GM21423 (cell line): ENCODE data around the gene TSPAN13.

Source experiments
- ATAC-seq: cut with Tn5 transposase; IDR thresholded peaks from one replicate; pipeline ENCODE4 v1.9.1; 2021; ENCODE audit warnings: mild to moderate bottlenecking, moderate library complexity; ENCODE audit not compliant: unreplicated experiment

The TSPAN13 gene

DNA sequence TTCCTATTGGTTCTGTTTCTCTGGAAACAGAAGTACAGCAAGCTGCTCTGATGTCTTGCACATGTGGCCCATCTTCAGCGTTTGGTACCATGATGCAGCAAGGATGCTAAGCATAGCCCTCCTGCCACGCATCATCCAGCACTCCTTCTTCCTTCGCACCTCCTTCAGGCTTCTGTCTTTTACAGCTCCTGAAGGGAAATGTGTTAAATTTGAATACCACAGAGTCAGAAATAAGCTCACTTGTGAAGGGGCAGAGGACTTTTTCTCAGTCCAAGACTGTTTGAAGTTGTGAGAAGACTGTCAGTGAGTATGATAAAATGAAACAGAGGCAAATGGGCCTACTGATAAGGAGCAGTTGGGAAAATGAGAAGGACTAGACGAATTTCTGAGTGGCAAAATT lies 20.7 kb downstream of the TSPAN13 start:
- no peak for ATAC-seq

DNA sequence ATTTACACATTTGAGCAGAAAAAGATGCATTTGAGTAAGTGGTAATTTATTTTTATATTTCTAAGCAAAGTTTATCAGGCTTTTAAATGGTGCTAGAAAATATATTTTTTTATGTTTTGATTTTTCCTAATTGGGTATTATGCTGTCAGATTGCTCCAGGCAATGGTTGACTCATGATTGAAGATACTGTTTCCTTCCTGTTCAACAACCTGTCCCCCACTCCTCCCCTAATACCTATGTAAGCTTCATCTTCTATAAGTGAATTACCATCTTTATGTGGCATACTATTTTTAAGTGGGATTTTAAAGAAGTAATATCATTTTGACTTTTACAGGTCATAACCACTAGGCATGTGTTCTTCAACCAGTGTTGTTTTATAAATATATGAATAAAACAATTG lies 21.4 kb downstream of the TSPAN13 start:
- no peak for ATAC-seq

DNA sequence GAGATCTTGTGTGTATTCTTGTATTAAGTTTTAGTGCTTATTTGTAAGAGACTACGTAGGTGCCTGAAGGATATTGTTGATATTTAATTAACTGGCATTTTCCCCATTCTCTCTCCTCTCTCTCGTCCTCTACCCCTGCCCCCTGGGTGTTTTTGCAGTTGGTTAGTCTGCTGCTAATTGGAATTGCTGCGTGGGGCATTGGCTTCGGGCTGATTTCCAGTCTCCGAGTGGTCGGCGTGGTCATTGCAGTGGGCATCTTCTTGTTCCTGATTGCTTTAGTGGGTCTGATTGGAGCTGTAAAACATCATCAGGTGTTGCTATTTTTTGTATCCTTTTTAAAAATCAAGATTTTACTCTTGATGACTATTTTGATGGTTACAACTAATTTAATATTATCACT lies 22.5 kb downstream of the TSPAN13 start:
- no peak for ATAC-seq

DNA sequence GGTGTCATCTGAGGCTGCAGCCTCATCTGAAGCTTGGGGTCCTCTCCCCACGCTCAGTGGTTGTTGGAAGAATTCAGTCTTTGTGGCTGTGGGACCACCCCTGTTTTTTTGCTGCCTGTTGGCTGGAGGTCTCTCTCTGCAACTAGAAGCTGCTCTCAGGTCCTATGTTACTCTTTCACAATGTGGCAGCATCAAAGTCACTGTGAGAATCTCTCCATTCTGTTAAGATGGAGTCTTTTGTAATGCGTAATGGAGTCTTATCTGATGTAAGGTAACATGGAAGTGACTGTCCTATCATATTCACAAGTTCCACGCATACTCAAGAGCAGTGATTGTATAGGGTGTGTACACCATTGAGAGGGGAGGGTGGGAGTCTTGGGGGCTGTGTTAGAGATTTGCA lies 24.9 kb downstream of the TSPAN13 start:
- ATAC-seq, result no peak

DNA sequence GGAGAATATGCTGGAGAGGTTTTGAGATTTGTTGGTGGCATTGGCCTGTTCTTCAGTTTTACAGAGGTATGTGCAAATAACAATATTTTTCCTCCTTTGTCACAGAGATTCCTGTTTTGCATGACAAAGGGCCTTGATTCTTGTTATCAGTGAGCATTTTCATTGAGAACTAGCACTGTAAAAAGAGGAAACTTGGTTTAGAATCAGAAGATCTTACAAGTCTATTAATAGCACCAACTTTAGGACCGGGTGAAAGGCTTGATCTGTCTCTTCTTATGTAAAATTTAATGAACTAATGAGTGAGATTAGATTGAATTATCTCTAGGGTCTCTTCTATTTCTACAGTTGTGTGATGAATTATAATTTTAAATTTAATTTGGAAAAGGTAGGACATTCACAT lies 25.5 kb downstream of the TSPAN13 start:
- ATAC-seq, result no peak

DNA sequence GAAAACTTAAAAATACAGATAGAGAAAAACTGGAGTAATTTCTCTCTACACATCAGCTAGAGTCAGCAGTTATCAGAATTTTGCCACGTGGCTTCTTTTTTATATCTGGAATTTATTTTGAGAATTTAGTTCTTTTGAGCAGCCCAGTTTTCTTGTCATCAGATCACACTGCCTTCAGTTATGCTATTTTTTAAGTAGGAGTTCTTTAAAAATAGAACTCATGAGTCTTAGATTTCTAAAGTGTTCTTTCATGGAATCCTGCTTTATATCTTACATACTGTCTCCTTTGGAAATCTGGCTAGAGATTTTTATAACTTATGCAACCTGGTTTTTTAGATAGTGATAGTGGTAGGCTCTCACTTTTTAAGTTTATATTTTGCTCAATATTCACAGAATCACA lies 27.0 kb downstream of the TSPAN13 start:
- no peak for ATAC-seq

DNA sequence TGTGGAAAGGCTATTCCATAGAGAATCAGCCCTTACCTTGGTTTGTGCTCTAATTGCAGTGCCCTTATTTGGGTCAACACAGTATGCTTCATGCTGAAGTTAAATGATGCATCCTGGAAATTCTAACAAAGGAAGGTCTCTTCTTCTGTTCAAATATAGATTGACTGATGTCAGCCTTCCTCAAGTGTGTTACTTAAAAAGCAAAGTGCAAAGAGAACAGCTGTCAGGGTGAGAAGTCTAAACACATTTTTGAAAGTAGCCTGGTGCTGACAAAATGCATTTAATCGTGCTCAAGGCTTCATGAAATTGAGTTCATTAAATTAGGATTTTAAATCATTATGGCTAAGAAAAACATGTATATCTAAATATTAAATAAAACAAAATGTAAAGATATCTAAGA lies 31.8 kb downstream of the TSPAN13 start:
- no peak for ATAC-seq

DNA sequence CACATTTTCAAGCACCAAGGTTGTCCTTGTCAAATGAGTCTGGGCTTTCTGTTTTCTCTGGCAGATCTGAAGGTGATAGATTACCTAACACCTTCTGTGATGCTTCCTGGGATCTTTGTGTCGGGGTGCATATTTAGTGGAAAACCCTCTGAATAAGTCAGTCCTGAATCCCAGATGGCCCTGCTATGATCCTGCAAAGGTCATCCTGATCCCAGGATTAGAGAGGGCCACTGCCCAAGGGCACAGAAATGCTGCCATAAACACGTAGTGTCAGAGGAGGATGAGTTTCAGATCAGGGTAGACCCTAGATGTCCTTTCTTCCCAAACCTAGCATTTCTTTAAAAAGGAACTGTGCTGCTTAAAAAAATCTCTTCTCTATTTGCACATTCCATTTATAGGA lies 32.3 kb downstream of the TSPAN13 start:
- no peak for ATAC-seq

DNA sequence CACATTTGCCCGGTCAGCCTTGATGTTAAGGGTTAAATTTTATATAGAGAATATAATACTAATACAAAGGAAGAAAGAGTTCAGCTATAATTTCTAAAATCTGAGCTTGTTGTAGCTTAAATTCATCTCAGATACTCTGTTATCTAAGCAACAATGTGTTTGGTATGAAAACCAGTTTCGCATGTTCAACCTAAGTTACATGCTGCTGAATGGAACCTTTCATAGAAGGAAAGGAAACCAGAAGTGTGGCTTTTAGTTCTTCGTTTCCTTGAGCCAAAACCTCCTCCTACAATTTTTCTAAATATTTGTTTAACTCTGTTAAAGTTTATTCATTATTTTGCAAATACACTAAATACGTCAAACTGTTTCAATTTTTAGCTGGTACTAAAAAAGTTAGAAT lies 32.7 kb downstream of the TSPAN13 start:
- no peak for ATAC-seq

DNA sequence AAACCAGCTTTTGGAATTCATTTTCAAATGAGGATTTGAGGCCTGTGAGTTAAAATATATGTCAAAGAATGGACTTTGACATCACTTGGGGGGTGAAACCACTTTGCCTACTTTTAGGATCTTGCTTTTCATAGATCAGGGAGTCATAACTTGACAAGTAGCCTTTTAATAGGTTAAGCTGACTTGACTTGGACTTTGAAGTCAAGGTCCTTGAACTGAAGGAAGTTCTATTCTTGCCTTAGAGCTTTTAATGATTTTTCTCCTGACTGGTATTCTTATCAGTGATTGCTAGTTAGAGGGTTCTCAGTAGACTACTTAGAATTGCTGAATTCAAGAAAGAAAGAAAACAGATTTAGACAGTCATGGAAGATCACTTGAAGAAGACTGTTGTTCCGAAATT lies 33.6 kb downstream of the TSPAN13 start:
- ATAC-seq, result no peak

DNA sequence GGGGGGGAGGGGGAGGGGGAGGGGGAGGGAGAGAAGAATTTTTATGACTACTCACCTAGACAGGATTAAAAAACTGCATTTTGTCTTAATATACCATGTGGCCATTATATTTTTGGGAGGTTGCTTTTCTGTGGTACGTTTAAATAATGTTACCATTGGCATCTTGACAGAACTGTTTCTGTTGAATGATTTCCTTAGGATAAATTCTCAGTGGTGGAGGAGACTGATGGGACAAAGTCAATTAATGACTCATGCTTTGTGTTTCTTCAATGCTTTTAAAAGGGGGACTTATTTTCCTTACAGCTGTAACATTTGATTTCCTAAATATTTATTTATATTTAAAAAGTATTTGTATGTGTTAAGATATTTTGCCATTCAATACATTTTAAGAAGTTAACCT lies 37.5 kb downstream of the TSPAN13 start:
- no peak for ATAC-seq

DNA sequence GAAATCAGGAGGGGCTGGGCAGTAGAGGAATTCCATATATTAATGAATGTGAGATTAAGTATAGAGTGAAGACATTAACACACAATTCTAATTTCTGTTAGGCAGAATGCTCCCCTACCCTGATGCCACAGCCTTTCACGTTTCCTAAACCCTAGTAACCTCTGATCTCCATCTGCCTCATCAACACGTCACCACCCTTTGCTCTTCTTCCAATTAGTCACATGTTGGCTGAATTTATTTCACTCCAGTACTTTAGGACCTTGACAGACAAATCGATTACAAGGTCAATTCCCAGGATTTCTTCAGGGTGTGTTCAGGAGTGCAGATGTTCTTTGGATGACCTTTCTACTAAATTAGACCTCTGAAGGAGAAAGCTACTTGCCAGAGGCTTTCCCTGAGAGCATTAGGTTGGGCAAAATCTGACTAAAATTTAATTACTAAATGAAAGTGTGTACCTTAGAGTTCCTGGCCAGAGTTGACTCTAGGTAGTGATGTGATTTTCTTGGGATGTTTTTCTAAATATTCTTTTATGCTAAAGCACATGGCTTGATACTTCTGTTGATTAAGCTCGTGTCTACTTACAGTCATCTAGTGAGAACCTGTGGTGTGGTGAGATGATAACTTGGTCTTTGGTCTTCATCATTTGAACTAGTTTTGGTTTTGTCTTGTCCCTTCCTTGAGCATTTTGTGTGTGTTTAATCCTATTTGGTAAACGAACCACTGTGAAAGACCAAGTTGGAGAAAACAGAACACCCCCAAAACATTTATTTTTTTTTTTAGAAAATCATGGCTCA lies 38.5 kb downstream of the TSPAN13 start:
- no peak for ATAC-seq

DNA sequence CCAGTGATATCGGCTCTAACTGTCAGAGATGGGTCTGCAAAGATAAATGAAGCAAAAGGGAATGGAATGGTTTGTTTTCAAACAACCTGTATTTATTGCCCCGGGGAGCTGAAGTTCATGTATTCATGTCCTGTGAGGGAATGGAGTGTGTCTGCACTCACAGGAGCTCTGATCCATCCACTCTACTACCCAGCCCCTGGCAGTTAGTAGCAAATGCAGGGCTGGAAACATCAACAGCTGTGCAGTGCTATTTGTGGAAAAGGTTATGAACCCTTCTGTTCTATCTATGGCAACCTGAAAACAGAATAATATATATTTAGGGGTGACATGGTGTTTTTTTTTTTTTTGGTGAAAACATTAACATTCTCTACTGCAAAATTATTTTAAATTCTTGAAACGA lies 41.4 kb downstream of the TSPAN13 start:
- ATAC-seq, result no peak

DNA sequence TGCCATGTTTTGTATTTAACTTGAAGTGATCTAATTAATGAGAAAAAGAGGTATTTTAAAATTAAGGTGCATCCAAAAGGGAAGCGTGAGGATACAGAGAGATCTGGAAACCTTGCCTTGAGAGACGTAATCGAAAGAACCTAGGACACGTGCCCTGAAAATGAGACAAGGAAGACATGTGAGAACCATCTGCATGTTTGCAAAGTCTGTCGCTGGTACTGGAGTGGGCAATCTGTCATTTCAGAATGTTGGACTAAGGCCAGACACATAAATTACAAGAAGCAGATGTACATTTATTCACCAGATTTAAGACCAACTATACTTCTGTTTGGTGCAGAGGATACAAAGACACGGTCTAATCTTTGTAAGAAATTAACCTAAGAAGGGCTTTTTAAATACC lies 42.1 kb downstream of the TSPAN13 start:
- ATAC-seq, result no peak

DNA sequence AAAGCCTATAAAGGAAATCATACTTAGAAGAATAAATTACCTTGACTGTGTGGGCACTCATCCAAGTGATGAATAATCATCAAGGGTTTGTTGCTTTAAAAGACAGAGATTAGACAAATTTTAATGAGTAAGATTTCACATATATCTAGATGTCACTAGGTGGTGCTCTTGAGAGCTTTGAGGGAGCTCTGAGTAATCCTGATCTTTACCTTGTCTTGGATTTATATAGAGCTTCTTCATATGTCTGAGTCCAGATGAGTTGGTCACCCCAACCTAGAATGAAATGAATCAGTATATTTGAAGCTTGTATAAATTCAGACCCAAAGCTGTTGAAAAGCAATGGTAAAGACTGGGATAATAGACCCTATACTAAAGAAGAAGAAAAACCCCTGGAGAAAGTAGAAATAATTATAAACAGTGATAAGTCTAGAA lies 47.6 kb downstream of the TSPAN13 start:
- no peak for ATAC-seq

DNA sequence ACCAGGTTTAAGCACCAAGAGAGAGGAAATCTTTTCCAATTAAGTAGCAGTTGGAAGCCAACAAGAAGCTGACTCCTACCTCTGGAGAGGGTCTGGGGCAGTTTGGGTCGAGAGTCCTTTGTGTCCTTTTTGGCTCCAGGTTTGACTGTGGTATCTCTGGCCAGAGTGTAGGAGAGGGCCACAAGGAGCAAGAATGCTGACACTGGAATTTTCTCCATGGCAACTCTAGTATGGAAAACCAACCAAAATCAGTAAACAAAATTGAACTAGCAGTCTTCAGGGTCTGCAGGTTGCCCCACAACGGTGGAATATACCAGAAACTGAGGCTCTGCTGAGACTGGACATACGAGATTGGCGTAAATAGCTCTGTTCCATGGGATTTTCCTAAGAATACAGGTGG lies 48.0 kb downstream of the TSPAN13 start:
- ATAC-seq, result no peak

DNA sequence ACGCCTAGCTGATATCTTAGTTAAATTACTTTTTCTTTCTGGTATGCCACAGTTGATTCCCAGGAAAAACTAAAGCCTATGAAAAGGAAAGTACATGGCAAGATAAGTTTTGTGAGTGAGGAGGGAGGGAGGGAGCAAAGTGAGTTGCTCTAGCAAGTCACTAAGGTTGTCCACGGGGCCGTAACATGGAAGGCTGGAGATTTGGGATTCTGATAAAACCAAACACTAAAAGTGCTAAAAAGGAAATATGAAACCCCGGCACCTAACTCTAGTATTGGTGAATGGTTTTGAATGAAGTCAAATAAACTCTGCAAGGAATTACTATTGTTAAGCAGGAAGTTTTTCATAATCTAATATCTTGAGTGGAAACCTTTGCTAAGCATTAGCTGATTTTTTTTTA lies 49.6 kb downstream of the TSPAN13 start:
- no peak for ATAC-seq

DNA sequence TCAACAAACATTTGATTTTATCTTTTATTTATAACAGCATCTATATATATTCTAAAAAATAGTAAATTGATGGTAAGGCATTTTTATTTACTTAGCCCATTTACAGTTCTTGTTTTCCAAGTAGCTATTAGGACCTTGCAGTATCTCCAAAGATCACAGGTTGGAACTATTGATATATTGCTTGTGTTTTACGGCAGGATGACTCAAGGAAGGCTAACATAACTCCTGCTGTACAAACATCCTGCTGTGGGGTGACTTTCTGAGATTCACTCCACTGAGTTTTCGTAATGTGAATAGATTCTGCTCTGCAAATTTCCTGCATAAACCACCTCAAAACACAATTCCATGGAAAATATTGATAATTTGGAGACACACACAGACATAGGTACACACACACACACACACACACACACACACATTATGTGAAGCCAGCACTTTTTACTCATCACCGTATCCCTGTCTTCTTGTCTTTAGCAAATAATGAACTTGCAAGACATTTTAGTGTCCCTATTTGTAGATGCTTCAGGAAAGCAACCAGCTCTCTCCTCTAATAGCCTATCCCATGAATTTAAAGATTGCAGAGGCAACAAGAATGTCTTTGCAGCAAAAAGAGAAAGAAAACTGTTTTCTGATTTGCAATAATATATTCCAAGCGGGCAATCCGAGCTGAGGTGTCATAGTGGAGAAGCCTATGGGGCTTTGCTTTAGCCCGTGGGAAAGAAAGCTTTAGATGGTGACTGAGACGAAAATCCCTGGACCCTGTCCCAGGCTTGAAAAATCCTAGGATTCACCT lies 50.5 kb downstream of the TSPAN13 start:
- no peak for ATAC-seq

DNA sequence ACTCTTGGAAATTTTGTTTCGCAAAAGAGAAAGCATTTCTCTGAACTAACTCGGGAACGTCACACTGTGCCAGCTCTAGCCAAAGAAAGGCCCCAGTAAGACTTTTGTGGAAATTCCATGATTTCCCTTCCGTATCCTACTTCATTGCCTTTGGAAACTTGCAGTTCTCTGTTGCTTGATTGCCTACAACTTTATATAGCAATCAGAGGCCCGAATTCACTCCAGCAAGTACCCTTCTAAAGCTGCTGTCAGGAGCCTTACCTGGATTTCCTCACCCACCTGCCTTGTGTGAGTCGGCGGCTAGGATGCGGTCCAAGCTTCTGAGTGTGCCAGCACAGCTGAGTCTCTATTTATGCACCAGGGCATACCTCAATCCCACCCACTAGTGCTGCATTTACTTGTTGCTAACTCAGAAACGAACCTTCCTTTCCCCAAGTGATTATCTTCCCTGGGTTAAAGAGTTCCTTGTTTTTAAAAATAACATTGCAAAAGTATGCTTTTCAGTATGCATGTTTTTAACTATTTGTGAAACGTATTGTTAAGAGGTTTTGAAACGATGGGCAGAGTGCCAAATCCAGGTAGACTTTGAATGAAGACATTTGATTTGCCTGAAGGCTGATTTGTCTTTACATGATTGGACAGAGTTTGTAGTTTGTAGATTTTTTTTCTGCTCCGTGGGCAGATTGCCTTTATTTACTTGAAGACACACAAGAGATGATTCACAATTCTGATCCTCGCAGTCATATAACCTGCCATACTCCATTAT lies 51.3 kb downstream of the TSPAN13 start, which contains the start of gene AGR2:
Gene AGR2, minus strand, starts transcription at position 326 of the 766 bp plus-strand sequence. CDS start 3,203 bp downstream, outside the sequence.
- no peak for ATAC-seq

DNA sequence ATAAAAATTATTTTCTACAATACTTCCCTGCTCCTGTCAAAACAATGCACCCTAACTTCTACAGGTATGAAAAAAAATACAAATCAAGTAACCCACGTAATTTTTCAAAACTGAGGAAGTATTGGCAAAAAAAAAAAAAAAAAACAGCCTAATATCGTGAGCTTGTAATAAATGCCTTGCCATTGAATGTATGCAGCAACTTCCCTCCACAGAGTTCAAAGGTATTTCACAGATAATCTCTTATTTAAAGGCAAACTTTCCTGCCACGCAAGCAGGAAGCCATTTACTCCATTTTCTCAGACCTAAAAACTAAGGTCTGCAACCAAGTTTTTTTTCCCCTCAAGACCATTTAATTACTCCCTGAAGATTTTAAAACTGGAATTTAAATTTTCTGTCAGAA lies 51.9 kb downstream of the TSPAN13 start:
- no peak for ATAC-seq

DNA sequence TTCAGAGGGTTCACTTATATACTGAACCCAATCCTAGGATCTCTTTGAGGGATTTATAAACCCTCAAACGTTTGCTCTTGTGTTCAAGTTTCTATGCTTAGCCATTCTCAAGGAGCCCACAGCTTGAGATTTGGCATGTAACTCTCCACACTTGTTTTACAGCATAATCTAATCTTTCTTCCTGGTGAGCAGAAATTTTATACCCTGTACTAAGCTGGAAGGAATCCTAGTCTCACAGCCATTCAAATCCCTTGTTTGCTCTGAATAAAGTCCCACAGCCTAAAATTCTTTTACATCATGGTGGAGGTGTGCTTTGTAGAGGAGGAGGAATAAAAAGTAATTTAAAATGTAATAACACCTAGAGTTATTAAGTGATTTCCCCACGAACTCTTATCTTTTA lies 56.6 kb downstream of the TSPAN13 start:
- ATAC-seq, result no peak

DNA sequence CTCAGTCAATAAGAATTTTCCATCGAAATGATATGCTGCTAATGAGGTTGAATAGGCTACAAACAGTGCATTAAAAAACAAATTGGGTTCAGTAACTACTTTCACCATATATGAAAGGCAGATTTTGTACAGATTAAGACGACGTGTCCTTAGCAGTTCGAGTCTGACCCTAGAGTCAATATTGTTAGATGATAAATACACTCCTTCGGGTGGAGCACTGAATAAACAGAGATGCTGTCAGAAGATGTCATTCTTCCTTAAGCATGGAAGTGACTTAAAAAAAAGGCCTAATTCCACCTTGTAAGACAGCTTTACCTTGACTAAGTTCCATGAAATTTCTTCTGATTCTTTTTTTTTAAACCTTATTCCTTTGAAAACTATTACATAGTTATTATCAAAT lies 57.0 kb downstream of the TSPAN13 start:
- no peak for ATAC-seq
